Hematopoietic multipotent progenitor cell treated with erythropoietin and hydrocortisone succinate and interleukin-3 and kit ligand, for 8 days (in vitro differentiated cells): ENCODE measurements around the gene SIRPD.

Experiments used
- DNase-seq: peaks from one replicate; pipeline ENCODE4 v3.0.0-alpha.2; 2015

SIRPD gene

GRCh38 chr20:1491860-1492642 is 65.5 kb downstream of the SIRPD start:
- no peak for DNase-seq

GRCh38 chr20:1491281-1491840 is 66.1 kb downstream of the SIRPD start, which contains the start of gene SIRPB2:
TSS of gene SIRPB2 (minus strand) at chr20:1491420. CDS start at chr20:1491359, 61 bp downstream.
- DNase-seq, result no peak

- no peak for DNase-seq
These were observed 66.8 kb downstream of the SIRPD start for GRCh38 chr20:1490643-1491195.

GRCh38 chr20:1489764-1490436 is 67.6 kb downstream of the SIRPD start:
- no peak for DNase-seq

- DNase-seq, result no peak
These were observed 68.2 kb downstream of the SIRPD start for GRCh38 chr20:1489325-1489724.

GRCh38 chr20:1486566-1486965 is 70.9 kb downstream of the SIRPD start:
- no peak for DNase-seq

- DNase-seq, result no peak
These were observed 72.9 kb downstream of the SIRPD start for GRCh38 chr20:1484438-1485116.
